Body of pancreas (tissue), 4 donors: ENCODE measurements around the gene CELSR1. TPM values are rescaled to one million over a fixed set of nuclear protein-coding genes. Genes with fewer than 3 reads are reported as not detected.

Experiments
- ATAC-seq: fragments of 150-250 bp; one replicate; pipeline ENCODE4 v1.9.1; 2016
- DNase-seq, 4 donors: peaks; one replicate each; pipeline ENCODE4 v3.0.0-alpha.2; 2019
- H3K27ac ChIP-seq, 4 donors: fragments of 200-600 bp; sonication (generic); 1 replicate in 3 of 4; 2 replicates in 1 of 4; pipeline versions ENCODE4 v1.5.1 to v1.6.1; 2016 to 2019; ENCODE audit warnings: mild to moderate bottlenecking in 1 of 4, mixed read lengths in 1 of 4, moderate library complexity in 1 of 4
- H3K27me3 ChIP-seq, 2 donors: fragments of 200-600 bp; sonication (generic); one replicate each; pipeline ENCODE4 v1.6.0; 2016; ENCODE audit warnings: mild to moderate bottlenecking in 1 of 2
- H3K36me3 ChIP-seq, 2 donors: fragments of 200-600 bp; sonication (generic); replicated peaks in 1 of 2; 2 replicates each; pipeline ENCODE4 v1.5.1; 2016; ENCODE audit warnings: low read depth in 2 of 2; ENCODE audit not compliant: insufficient read depth in 1 of 2
- H3K4me1 ChIP-seq: fragments of 200-600 bp; sonication (generic); one replicate; pipeline ENCODE4 v1.6.0; 2016
- H3K4me3 ChIP-seq, 2 donors: fragments of 200-600 bp; sonication (generic); 1 replicate in 1 of 2; 2 replicates in 1 of 2; pipeline ENCODE4 v1.5.1; 2016 to 2019
- H3K9me3 ChIP-seq, 3 donors: fragments of 200-600 bp; sonication (generic); 1 replicate in 2 of 3; 2 replicates in 1 of 3; pipeline ENCODE4 v1.5.1; 2016
- POLR2A ChIP-seq, 3 donors: fragments of 450-650 bp; IDR thresholded peaks; one replicate each; pipeline ENCODE4 v1.6.1; 2016; ENCODE audit warnings: antibody characterized with exemption in 3 of 3, mild to moderate bottlenecking in 2 of 3
- WGBS, 2 donors: methylation state at CpG; one replicate each; pipeline ENCODE4 v1.1.5; 2017; 5-methylcytosine and 5-hydroxymethylcytosine counted together
- intact Hi-C: fragments of 100-400 bp; cut with DNase I; formaldehyde crosslinking; loops from one replicate; pipeline ENCODE4 v1.15.1; 2023
- total RNA-seq, 2 donors: library from RNA; depleted of rRNA; stranded (reverse); fragments of >200 nt; gene quantifications; one replicate each; pipeline ENCODE4 v1.1.0, GENCODE V29; 2016
- TF ChIP-seq, protein P1 (sequence below), 7 experiments: fragments of 450-650 bp in 4 of 7; fragments of 200-600 bp in 3 of 7; sonication (generic) in 3 of 7; IDR thresholded peaks; one replicate each; pipeline ENCODE4 v1.5.1; 2016 to 2019; ENCODE audit warnings: antibody characterized with exemption in 7 of 7

The CELSR1 gene
- total RNA-seq, 2 donors from 2014 or later: 0.66 to 3.6 TPM

GRCh38 chr22:46439576-46440465 lies 97.6 kb downstream of the CELSR1 start:
- TF ChIP-seq POLR2A (IDR thresholded peaks at IDR 0.05): no peak
- TF ChIP-seq, protein P1, sequence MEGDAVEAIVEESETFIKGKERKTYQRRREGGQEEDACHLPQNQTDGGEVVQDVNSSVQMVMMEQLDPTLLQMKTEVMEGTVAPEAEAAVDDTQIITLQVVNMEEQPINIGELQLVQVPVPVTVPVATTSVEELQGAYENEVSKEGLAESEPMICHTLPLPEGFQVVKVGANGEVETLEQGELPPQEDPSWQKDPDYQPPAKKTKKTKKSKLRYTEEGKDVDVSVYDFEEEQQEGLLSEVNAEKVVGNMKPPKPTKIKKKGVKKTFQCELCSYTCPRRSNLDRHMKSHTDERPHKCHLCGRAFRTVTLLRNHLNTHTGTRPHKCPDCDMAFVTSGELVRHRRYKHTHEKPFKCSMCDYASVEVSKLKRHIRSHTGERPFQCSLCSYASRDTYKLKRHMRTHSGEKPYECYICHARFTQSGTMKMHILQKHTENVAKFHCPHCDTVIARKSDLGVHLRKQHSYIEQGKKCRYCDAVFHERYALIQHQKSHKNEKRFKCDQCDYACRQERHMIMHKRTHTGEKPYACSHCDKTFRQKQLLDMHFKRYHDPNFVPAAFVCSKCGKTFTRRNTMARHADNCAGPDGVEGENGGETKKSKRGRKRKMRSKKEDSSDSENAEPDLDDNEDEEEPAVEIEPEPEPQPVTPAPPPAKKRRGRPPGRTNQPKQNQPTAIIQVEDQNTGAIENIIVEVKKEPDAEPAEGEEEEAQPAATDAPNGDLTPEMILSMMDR (IDR thresholded peaks at IDR 0.05): no peak
- WGBS, 2 donors: 73 to 79% methylated on average over 12 to 22 of the region's 24 CpGs
- no peaks in the 10 kb centered on the region for H3K36me3 ChIP-seq
- no peak for ATAC-seq
- no peak overlapping the region for H3K4me3 ChIP-seq
- no peaks in the 10 kb centered on the region for H3K9me3 ChIP-seq
- intact Hi-C loops: no loop called here
- H3K27ac ChIP-seq: no peak overlapping the region
- no peaks in the 10 kb centered on the region for H3K4me1 ChIP-seq
- no peaks in the 10 kb centered on the region for H3K27me3 ChIP-seq
- DNase-seq: no peak

DNA sequence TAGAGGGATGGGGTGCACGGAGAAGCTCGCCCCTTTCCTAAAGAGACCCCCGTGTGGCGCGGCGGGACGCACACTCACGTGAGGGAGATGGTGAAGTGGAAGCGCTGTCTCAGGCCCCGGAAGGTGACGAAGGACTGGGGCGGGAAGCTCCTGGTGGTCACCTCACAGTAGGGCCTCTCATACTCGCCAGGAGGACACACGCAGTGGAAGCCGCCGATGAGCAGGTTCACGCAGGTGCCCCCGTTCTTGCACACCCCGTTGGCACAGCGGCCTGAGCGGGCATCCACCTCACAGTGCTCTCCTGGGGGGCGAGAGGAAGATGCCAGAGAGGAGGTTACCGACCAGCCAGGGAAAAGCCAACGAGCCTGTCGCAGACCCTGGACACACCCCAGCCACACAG lies 98.3 kb downstream of the CELSR1 start:
- no peak for TF ChIP-seq POLR2A (IDR thresholded peaks at IDR 0.05)
- TF ChIP-seq, protein P1 (IDR thresholded peaks at IDR 0.05): no peak
- ATAC-seq (no peak), DNase-seq (no peak)
- no peak overlapping the region for H3K27ac ChIP-seq
- 85 to 90% methylated on average over 9 to 12 of the region's 25 CpGs for WGBS, 2 donors
- intact Hi-C loops: no loop called here
- H3K4me3 ChIP-seq: no peak overlapping the region
- H3K9me3 ChIP-seq: no peaks in the 10 kb centered on the region
- no peaks in the 10 kb centered on the region for H3K36me3 ChIP-seq
- no peaks in the 10 kb centered on the region for H3K4me1 ChIP-seq
- no peaks in the 10 kb centered on the region for H3K27me3 ChIP-seq

GRCh38 chr22:46437671-46438440 lies 99.6 kb downstream of the CELSR1 start:
- no peaks in the 10 kb centered on the region for H3K9me3 ChIP-seq
- no peaks in the 10 kb centered on the region for H3K4me1 ChIP-seq
- no peak overlapping the region for H3K4me3 ChIP-seq
- no peak overlapping the region for H3K27ac ChIP-seq
- H3K36me3 ChIP-seq: no peaks in the 10 kb centered on the region
- no peak for ATAC-seq
- intact Hi-C loops: no loop called here
- no peak for DNase-seq
- no peak for TF ChIP-seq POLR2A (IDR thresholded peaks at IDR 0.05)
- TF ChIP-seq, protein P1 (IDR thresholded peaks at IDR 0.05): no peak
- H3K27me3 ChIP-seq: no peaks in the 10 kb centered on the region
- WGBS, 2 donors: 78% methylated on average over 21 of the region's 21 CpGs

GRCh38 chr22:46436595-46437175 lies 100.7 kb downstream of the CELSR1 start:
- Histone ChIP-seq H3K27ac (no peak overlapping the region), H3K36me3 (no peaks in the 10 kb centered on the region), H3K9me3 (no peaks in the 10 kb centered on the region), H3K4me1 (no peaks in the 10 kb centered on the region), H3K27me3 (no peaks in the 10 kb centered on the region), H3K4me3 (no peak overlapping the region)
- TF ChIP-seq, protein P1 (IDR thresholded peaks at IDR 0.05): no peak
- TF ChIP-seq POLR2A (IDR thresholded peaks at IDR 0.05): no peak
- DNase-seq: no peak
- ATAC-seq: no peak
- WGBS, 2 donors: 82 to 87% methylated on average over 3 to 8 of the region's 8 CpGs
- intact Hi-C loops: no loop called here
